Activated naive CD8-positive, alpha-beta T cell treated with anti-CD3 and anti-CD28 coated beads, Interleukin-2, amount 50 U/mL, for 24 hours (primary cell): ENCODE data around the gene DNAH3.
"Not testable (repeated sequence)": the region's sequence is repeated elsewhere in the genome, so short reads cannot be mapped to it uniquely, and the experiment has no call there.

Experiments used
- ATAC-seq: fragments of 150-1000 bp; cut with Tn5 transposase; one replicate; pipeline ENCODE4 v1.10.0; 2021
- DNase-seq: peaks from one replicate; pipeline ENCODE4 v3.0.0; 2021
- H3K27ac Mint-ChIP-seq: one replicate; pipeline ENCODE4 v1.8.0; 2021; ENCODE audit warnings: mild to moderate bottlenecking, mixed read lengths
- H3K27me3 Mint-ChIP-seq: one replicate; pipeline ENCODE4 v1.8.0; 2021; ENCODE audit warnings: mixed read lengths
- H3K36me3 Mint-ChIP-seq: one replicate; pipeline ENCODE4 v1.8.0; 2021; ENCODE audit warnings: low read depth, mixed read lengths
- H3K4me1 Mint-ChIP-seq: one replicate; pipeline ENCODE4 v1.8.0; 2021; ENCODE audit warnings: mixed read lengths
- H3K4me3 Mint-ChIP-seq: one replicate; pipeline ENCODE4 v1.8.0; 2021; ENCODE audit warnings: mild to moderate bottlenecking, moderate library complexity, mixed read lengths
- H3K9me3 Mint-ChIP-seq: one replicate; pipeline ENCODE4 v1.8.0; 2021; ENCODE audit warnings: mixed read lengths

DNAH3 gene

GRCh38 chr16:21084631-21085225 lies 65.9 kb downstream of the DNAH3 start:
- H3K4me3 Mint-ChIP-seq: no peak overlapping the region
- peaks cover 7% of the 10 kb centered on the region for H3K27me3 Mint-ChIP-seq
- no peaks in the 10 kb centered on the region for H3K9me3 Mint-ChIP-seq
- H3K27ac Mint-ChIP-seq: no peak overlapping the region
- no peaks in the 10 kb centered on the region for H3K36me3 Mint-ChIP-seq
- no peaks in the 10 kb centered on the region for H3K4me1 Mint-ChIP-seq
- no peak for ATAC-seq
- DNase-seq: no peak

GRCh38 chr16:21083729-21084268 lies 66.8 kb downstream of the DNAH3 start:
- ATAC-seq (peak; percentile 66), DNase-seq (peak; percentile 60)
- no peaks in the 10 kb centered on the region for H3K4me1 Mint-ChIP-seq
- no peak overlapping the region for H3K27ac Mint-ChIP-seq
- no peak overlapping the region for H3K4me3 Mint-ChIP-seq
- no peaks in the 10 kb centered on the region for H3K36me3 Mint-ChIP-seq
- H3K9me3 Mint-ChIP-seq: no peaks in the 10 kb centered on the region
- peaks cover 5% of the 10 kb centered on the region for H3K27me3 Mint-ChIP-seq

- no peaks in the 10 kb centered on the region for H3K9me3 Mint-ChIP-seq
- no peak for DNase-seq
- no peak for ATAC-seq
- no peaks in the 10 kb centered on the region for H3K27me3 Mint-ChIP-seq
- H3K4me3 Mint-ChIP-seq: no peak overlapping the region
- no peak overlapping the region for H3K27ac Mint-ChIP-seq
- no peaks in the 10 kb centered on the region for H3K36me3 Mint-ChIP-seq
- no peaks in the 10 kb centered on the region for H3K4me1 Mint-ChIP-seq
Observed at GRCh38 chr16:21081329-21081728, 69.3 kb downstream of the DNAH3 start.

GRCh38 chr16:21078563-21078962 lies 72.1 kb downstream of the DNAH3 start:
- no peak overlapping the region for H3K27ac Mint-ChIP-seq
- no peaks in the 10 kb centered on the region for H3K36me3 Mint-ChIP-seq
- no peak overlapping the region for H3K4me3 Mint-ChIP-seq
- DNase-seq (no peak), ATAC-seq (no peak)
- no peaks in the 10 kb centered on the region for H3K9me3 Mint-ChIP-seq
- H3K4me1 Mint-ChIP-seq: no peaks in the 10 kb centered on the region
- no peaks in the 10 kb centered on the region for H3K27me3 Mint-ChIP-seq

- no peaks in the 10 kb centered on the region for H3K27me3 Mint-ChIP-seq
- H3K27ac Mint-ChIP-seq: no peak overlapping the region
- no peak overlapping the region for H3K4me3 Mint-ChIP-seq
- no peaks in the 10 kb centered on the region for H3K9me3 Mint-ChIP-seq
- ATAC-seq (no peak), DNase-seq (no peak)
- no peaks in the 10 kb centered on the region for H3K4me1 Mint-ChIP-seq
- no peaks in the 10 kb centered on the region for H3K36me3 Mint-ChIP-seq
Observed at GRCh38 chr16:21076186-21076883, 74.3 kb downstream of the DNAH3 start.

- DNase-seq: no peak
- H3K9me3 Mint-ChIP-seq: no peaks in the 10 kb centered on the region
- no peaks in the 10 kb centered on the region for H3K4me1 Mint-ChIP-seq
- no peak for ATAC-seq
- no peak overlapping the region for H3K4me3 Mint-ChIP-seq
- H3K27me3 Mint-ChIP-seq: no peaks in the 10 kb centered on the region
- no peaks in the 10 kb centered on the region for H3K36me3 Mint-ChIP-seq
- H3K27ac Mint-ChIP-seq: no peak overlapping the region
Observed at GRCh38 chr16:21075252-21075651, 75.4 kb downstream of the DNAH3 start.

- no peaks in the 10 kb centered on the region for H3K36me3 Mint-ChIP-seq
- ATAC-seq (no peak), DNase-seq (no peak)
- H3K9me3 Mint-ChIP-seq: no peaks in the 10 kb centered on the region
- no peaks in the 10 kb centered on the region for H3K27me3 Mint-ChIP-seq
- H3K4me1 Mint-ChIP-seq: no peaks in the 10 kb centered on the region
- no peak overlapping the region for H3K27ac Mint-ChIP-seq
- no peak overlapping the region for H3K4me3 Mint-ChIP-seq
Observed at GRCh38 chr16:21072976-21073375, 77.7 kb downstream of the DNAH3 start.

GRCh38 chr16:21071741-21072140 lies 78.9 kb downstream of the DNAH3 start:
- H3K27me3 Mint-ChIP-seq: no peaks in the 10 kb centered on the region
- H3K4me1 Mint-ChIP-seq: no peaks in the 10 kb centered on the region
- ATAC-seq: no peak
- no peak overlapping the region for H3K27ac Mint-ChIP-seq
- DNase-seq: no peak
- H3K9me3 Mint-ChIP-seq: no peaks in the 10 kb centered on the region
- no peaks in the 10 kb centered on the region for H3K36me3 Mint-ChIP-seq
- H3K4me3 Mint-ChIP-seq: no peak overlapping the region

- Mint-ChIP-seq H3K27me3 (no peaks in the 10 kb centered on the region), H3K9me3 (no peaks in the 10 kb centered on the region), H3K27ac (no peak overlapping the region), H3K4me1 (no peaks in the 10 kb centered on the region), H3K36me3 (no peaks in the 10 kb centered on the region), H3K4me3 (no peak overlapping the region)
- ATAC-seq (no peak), DNase-seq (no peak)
Observed at GRCh38 chr16:21070564-21070963, 80.1 kb downstream of the DNAH3 start.

- Mint-ChIP-seq H3K9me3 (no peaks in the 10 kb centered on the region), H3K4me1 (no peaks in the 10 kb centered on the region), H3K27me3 (no peaks in the 10 kb centered on the region)
Observed at GRCh38 chr16:21069986-21070385, 80.7 kb downstream of the DNAH3 start.

GRCh38 chr16:21064203-21064602 lies 86.4 kb downstream of the DNAH3 start:
- Mint-ChIP-seq H3K4me3 (no peak overlapping the region), H3K36me3 (no peaks in the 10 kb centered on the region), H3K9me3 (no peaks in the 10 kb centered on the region), H3K27me3 (peaks cover 2% of the 10 kb centered on the region), H3K27ac (no peak overlapping the region), H3K4me1 (no peaks in the 10 kb centered on the region)
- no peak for ATAC-seq
- DNase-seq: no peak

More at GRCh38 chr16:21069986-21070385, 80.7 kb downstream of the DNAH3 start:
- H3K36me3 Mint-ChIP-seq: no peaks in the 10 kb centered on the region
- H3K27ac Mint-ChIP-seq: no peak overlapping the region
- no peak for ATAC-seq
- H3K4me3 Mint-ChIP-seq: no peak overlapping the region
- no peak for DNase-seq

- H3K4me3 Mint-ChIP-seq, H3K27me3 Mint-ChIP-seq, H3K9me3 Mint-ChIP-seq, H3K4me1 Mint-ChIP-seq, H3K27ac Mint-ChIP-seq, DNase-seq, H3K36me3 Mint-ChIP-seq, ATAC-seq: not testable (repeated sequence)
Observed at GRCh38 chr16:21063314-21063713, 87.3 kb downstream of the DNAH3 start.

GRCh38 chr16:21060027-21060510 lies 90.6 kb downstream of the DNAH3 start:
- no peak overlapping the region for H3K27ac Mint-ChIP-seq
- H3K27me3 Mint-ChIP-seq: peaks cover 7% of the 10 kb centered on the region
- H3K36me3 Mint-ChIP-seq: no peaks in the 10 kb centered on the region
- H3K4me3 Mint-ChIP-seq: no peak overlapping the region
- no peaks in the 10 kb centered on the region for H3K4me1 Mint-ChIP-seq
- no peaks in the 10 kb centered on the region for H3K9me3 Mint-ChIP-seq
- no peak for DNase-seq
- no peak for ATAC-seq

GRCh38 chr16:21057875-21058274 lies 92.8 kb downstream of the DNAH3 start:
- no peak for DNase-seq
- Mint-ChIP-seq H3K9me3 (no peaks in the 10 kb centered on the region), H3K4me3 (no peak overlapping the region), H3K27ac (no peak overlapping the region), H3K27me3 (peaks cover 11% of the 10 kb centered on the region), H3K4me1 (no peaks in the 10 kb centered on the region), H3K36me3 (no peaks in the 10 kb centered on the region)
- ATAC-seq: no peak

GRCh38 chr16:21056396-21056795 lies 94.2 kb downstream of the DNAH3 start:
- Mint-ChIP-seq H3K27ac (no peak overlapping the region), H3K4me1 (no peaks in the 10 kb centered on the region), H3K9me3 (no peaks in the 10 kb centered on the region), H3K27me3 (peaks cover 12% of the 10 kb centered on the region), H3K36me3 (no peaks in the 10 kb centered on the region), H3K4me3 (no peak overlapping the region)
- ATAC-seq: no peak
- no peak for DNase-seq
